EH (cell line): ENCODE measurements around the gene TAPBPL.

Source experiments
- DNase-seq: peaks from one replicate; pipeline ENCODE4 v3.0.0-alpha.2; 2015; ENCODE audit warnings: low read depth

Gene TAPBPL

GRCh38 chr12:6437586-6437985 lies 14.3 kb upstream of the TAPBPL start:
- DNase-seq: no peak

- no peak for DNase-seq
Measured at GRCh38 chr12:6438345-6438744, 13.5 kb upstream of the TAPBPL start.

- no peak for DNase-seq
Measured at GRCh38 chr12:6440391-6440790, 11.5 kb upstream of the TAPBPL start.

GRCh38 chr12:6442836-6443235 lies 9.0 kb upstream of the TAPBPL start:
- DNase-seq: no peak

GRCh38 chr12:6443361-6443983 lies 8.4 kb upstream of the TAPBPL start:
- no peak for DNase-seq

- DNase-seq: no peak
Measured at GRCh38 chr12:6444031-6444430, 7.8 kb upstream of the TAPBPL start.

GRCh38 chr12:6444704-6445688 lies 6.8 kb upstream of the TAPBPL start, which contains the start of gene CD27:
Gene CD27 (plus strand): TSS chr12:6444955. CDS start chr12:6445096, 141 bp downstream.
- DNase-seq: no peak

GRCh38 chr12:6450091-6450868 lies 1.6 kb upstream of the TAPBPL start:
- DNase-seq: no peak

- DNase-seq: no peak
Measured at GRCh38 chr12:6450869-6451347, 934 bp upstream of the TAPBPL start.

GRCh38 chr12:6452245-6452943 lies 552 bp downstream of the TAPBPL start:
- DNase-seq: peak; percentile 43

- DNase-seq: no peak
Measured at GRCh38 chr12:6452944-6453630, 1.2 kb downstream of the TAPBPL start.

- DNase-seq: no peak
Measured at GRCh38 chr12:6457220-6457945, 5.5 kb downstream of the TAPBPL start.

GRCh38 chr12:6458281-6459003 lies 6.6 kb downstream of the TAPBPL start:
- no peak for DNase-seq

- no peak for DNase-seq
Measured at GRCh38 chr12:6459004-6459337, 7.1 kb downstream of the TAPBPL start.

GRCh38 chr12:6460751-6461371 lies 9.0 kb downstream of the TAPBPL start:
- DNase-seq: no peak

- DNase-seq: peak; percentile 16
Measured at GRCh38 chr12:6461401-6462233, 9.8 kb downstream of the TAPBPL start.

GRCh38 chr12:6462234-6462995 lies 10.6 kb downstream of the TAPBPL start:
- DNase-seq: no peak

GRCh38 chr12:6463216-6463615 lies 11.4 kb downstream of the TAPBPL start:
- DNase-seq: no peak
